ENCODE results near the gene DOCK2. TPM values are rescaled to one million over a fixed set of nuclear protein-coding genes. Genes with fewer than 3 reads are reported as not detected.
A peak's percentile ranks its signal among the peaks of the same experiment; 100 is the strongest.
"Not testable (repeated sequence)": the region's sequence is repeated elsewhere in the genome, so short reads cannot be mapped to it uniquely, and the experiment has no call there.

Gene DOCK2
- total and polyA plus RNA-seq, 2 experiments from 2014 or later = 6.5 to 10.4 TPM

GRCh38 chr5:169828385-169828784, 191.3 kb downstream of the DOCK2 start:
- Histone ChIP-seq H3K36me3 (ENCODE audit: low read depth) (no peaks in the 10 kb centered on the region), H3K27ac (no peak overlapping the region), H3K79me2 (ENCODE audit: insufficient read depth) (no peaks in the 10 kb centered on the region), H3K9me2 (ENCODE audit: insufficient read depth) (no peaks in the 10 kb centered on the region), H3K9me3 (ENCODE audit: low read depth) (no peaks in the 10 kb centered on the region), H3K4me2 (ENCODE audit: unreplicated experiment) (no peak overlapping the region), H3K4me1 (ENCODE audit: insufficient read depth) (no peaks in the 10 kb centered on the region), H2AFZ (no peak overlapping the region), H3F3A (ENCODE audit: insufficient read depth) (0 out of 2 replicates have a peak, but pooled peaks cover 8% of the 10 kb centered on the region), H3K27me3 (replicated peaks; ENCODE audit: insufficient read depth) (no peaks in the 10 kb centered on the region), H3K9ac (no peak overlapping the region), H3K4me3 (no peak overlapping the region), H4K20me1 (ENCODE audit: insufficient read depth) (no peaks in the 10 kb centered on the region)
- WGBS, 2 experiments (ENCODE audit: low coverage in 1 of 2, low lambda C conversion rate in 2 of 2, missing lambda C conversion rate in 2 of 2) = 66 to 79% methylated on average over 4 of the region's 4 CpGs
- TF ChIP-seq EZH2 (IDR thresholded peaks at IDR 0.05; ENCODE audit: insufficient read depth, poor library complexity, severe bottlenecking) (no peak), EZH2phosphoT487 (IDR thresholded peaks at IDR 0.05; ENCODE audit: insufficient read depth, low read depth) (no peak)
- in situ Hi-C loops (cut with MboI) = no loop called here
- no peak for DNase-seq

DNA sequence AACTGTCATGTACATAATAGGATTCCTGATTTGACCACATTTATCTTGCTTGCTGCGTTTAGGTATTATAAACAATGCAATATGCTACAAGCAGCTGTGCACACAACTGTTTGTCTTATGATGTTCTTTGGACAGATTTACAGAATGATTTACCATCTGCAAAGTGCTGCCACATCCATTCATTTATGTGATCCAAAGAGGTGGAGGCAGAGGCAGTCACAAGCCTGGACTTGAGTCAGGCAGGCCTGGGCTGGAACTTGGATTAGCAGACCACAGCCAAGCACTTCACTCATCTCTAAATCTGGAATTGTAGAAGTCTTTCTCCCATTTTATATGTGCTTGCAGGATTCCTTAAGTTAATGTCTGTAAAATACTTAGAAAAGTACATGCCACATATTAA, 194.3 kb downstream of the DOCK2 start:
- no peaks in the 10 kb centered on the region for H4K20me1 ChIP-seq (ENCODE audit: insufficient read depth)
- peaks cover 3% of the 10 kb centered on the region; the same call in 1 of the 2 replicates for H3K4me1 ChIP-seq (ENCODE audit: insufficient read depth)
- H3K9me3 ChIP-seq (ENCODE audit: low read depth) = no peaks in the 10 kb centered on the region
- no peak overlapping the region for H2AFZ ChIP-seq
- H3K36me3 ChIP-seq (ENCODE audit: low read depth) = no peaks in the 10 kb centered on the region
- no peak overlapping the region for H3K9ac ChIP-seq
- TF ChIP-seq EZH2phosphoT487 (IDR thresholded peaks at IDR 0.05; ENCODE audit: insufficient read depth, low read depth) (no peak), EZH2 (IDR thresholded peaks at IDR 0.05; ENCODE audit: insufficient read depth, poor library complexity, severe bottlenecking) (no peak)
- no peak overlapping the region for H3K4me2 ChIP-seq (ENCODE audit: unreplicated experiment)
- H3F3A ChIP-seq (ENCODE audit: insufficient read depth) = peaks cover 15% of the 10 kb centered on the region; the same call in 1 of the 2 replicates
- no peaks in the 10 kb centered on the region for H3K27me3 ChIP-seq (replicated peaks; ENCODE audit: insufficient read depth)
- H3K79me2 ChIP-seq (ENCODE audit: insufficient read depth) = no peaks in the 10 kb centered on the region
- no peak overlapping the region for H3K4me3 ChIP-seq
- in situ Hi-C loops (cut with MboI) = no loop called here
- DNase-seq = no peak
- H3K27ac ChIP-seq = no peak overlapping the region
- H3K9me2 ChIP-seq (ENCODE audit: insufficient read depth) = no peaks in the 10 kb centered on the region
- WGBS, 2 experiments (ENCODE audit: low coverage in 1 of 2, low lambda C conversion rate in 2 of 2, missing lambda C conversion rate in 2 of 2) = 33 to 50% methylated on average over 1 of the region's 1 CpG

DNA sequence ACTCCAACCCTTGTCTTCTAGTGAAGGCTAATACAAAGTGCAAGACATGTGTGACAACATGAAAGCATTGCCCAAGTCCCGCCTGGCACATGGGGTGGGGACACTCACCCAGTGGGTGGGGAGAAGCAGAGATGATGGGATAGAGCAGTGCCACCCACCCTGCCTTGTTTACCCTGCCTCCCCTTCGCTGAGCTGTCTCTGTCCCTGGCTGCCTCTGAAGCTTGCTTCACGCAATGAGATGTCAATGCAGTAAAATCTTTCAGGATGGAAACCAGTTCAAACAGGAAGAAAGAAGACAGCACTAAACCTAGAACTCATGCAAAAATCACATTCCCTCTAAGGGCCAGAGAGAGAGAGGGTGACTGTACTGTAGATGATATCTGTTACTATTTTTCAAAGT, 195.2 kb downstream of the DOCK2 start:
- no peak overlapping the region for H3K4me3 ChIP-seq
- peaks cover 3% of the 10 kb centered on the region; the same call in 1 of the 2 replicates for H3K4me1 ChIP-seq (ENCODE audit: insufficient read depth)
- H3K9me3 ChIP-seq (ENCODE audit: low read depth) = no peaks in the 10 kb centered on the region
- no peaks in the 10 kb centered on the region for H3K36me3 ChIP-seq (ENCODE audit: low read depth)
- H3K9me2 ChIP-seq (ENCODE audit: insufficient read depth) = no peaks in the 10 kb centered on the region
- DNase-seq = no peak
- no peak overlapping the region for H2AFZ ChIP-seq
- in situ Hi-C loops (cut with MboI) = no loop called here
- H4K20me1 ChIP-seq (ENCODE audit: insufficient read depth) = no peaks in the 10 kb centered on the region
- H3F3A ChIP-seq (ENCODE audit: insufficient read depth) = peaks cover 15% of the 10 kb centered on the region; the same call in 1 of the 2 replicates
- WGBS, 2 experiments (ENCODE audit: low coverage in 1 of 2, low lambda C conversion rate in 2 of 2, missing lambda C conversion rate in 2 of 2) = 93% methylated on average over 3 of the region's 3 CpGs
- no peak overlapping the region for H3K9ac ChIP-seq
- H3K27ac ChIP-seq = no peak overlapping the region
- no peak overlapping the region for H3K4me2 ChIP-seq (ENCODE audit: unreplicated experiment)
- TF ChIP-seq EZH2phosphoT487 (IDR thresholded peaks at IDR 0.05; ENCODE audit: insufficient read depth, low read depth) (no peak), EZH2 (IDR thresholded peaks at IDR 0.05; ENCODE audit: insufficient read depth, poor library complexity, severe bottlenecking) (no peak)
- no peaks in the 10 kb centered on the region for H3K79me2 ChIP-seq (ENCODE audit: insufficient read depth)
- no peaks in the 10 kb centered on the region for H3K27me3 ChIP-seq (replicated peaks; ENCODE audit: insufficient read depth)

DNA sequence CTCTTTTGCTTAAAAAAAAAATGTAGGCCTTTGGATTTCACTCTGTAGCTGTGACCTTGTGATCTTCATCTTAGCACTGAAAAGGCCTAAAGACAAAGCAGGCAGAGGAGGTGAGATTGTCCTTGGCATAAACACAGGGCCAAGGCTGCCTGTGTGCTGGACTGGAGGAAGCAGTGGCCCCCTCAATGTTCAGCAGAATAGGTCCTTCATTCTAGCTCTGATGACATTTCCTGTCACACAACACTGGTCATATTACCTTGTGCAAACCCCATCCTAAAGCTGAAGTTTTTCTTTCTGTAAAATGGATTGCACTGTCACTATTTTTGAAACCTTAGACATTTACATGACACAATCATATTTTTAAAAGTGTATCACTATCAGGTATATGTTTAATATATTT, 195.8 kb downstream of the DOCK2 start:
- no peaks in the 10 kb centered on the region for H3K9me3 ChIP-seq (ENCODE audit: low read depth)
- no peaks in the 10 kb centered on the region for H4K20me1 ChIP-seq (ENCODE audit: insufficient read depth)
- H3K9me2 ChIP-seq (ENCODE audit: insufficient read depth) = no peaks in the 10 kb centered on the region
- H3K27ac ChIP-seq = no peak overlapping the region
- peaks cover 15% of the 10 kb centered on the region; the same call in 1 of the 2 replicates for H3F3A ChIP-seq (ENCODE audit: insufficient read depth)
- in situ Hi-C loops (cut with MboI) = no loop called here
- H3K79me2 ChIP-seq (ENCODE audit: insufficient read depth) = no peaks in the 10 kb centered on the region
- no peak for DNase-seq
- no peak overlapping the region for H3K4me2 ChIP-seq (ENCODE audit: unreplicated experiment)
- H3K27me3 ChIP-seq (replicated peaks; ENCODE audit: insufficient read depth) = no peaks in the 10 kb centered on the region
- no peak overlapping the region for H3K9ac ChIP-seq
- TF ChIP-seq EZH2 (IDR thresholded peaks at IDR 0.05; ENCODE audit: insufficient read depth, poor library complexity, severe bottlenecking) (no peak), EZH2phosphoT487 (IDR thresholded peaks at IDR 0.05; ENCODE audit: insufficient read depth, low read depth) (no peak)
- no peaks in the 10 kb centered on the region for H3K36me3 ChIP-seq (ENCODE audit: low read depth)
- H2AFZ ChIP-seq = no peak overlapping the region
- H3K4me1 ChIP-seq (ENCODE audit: insufficient read depth) = peaks cover 3% of the 10 kb centered on the region; the same call in 1 of the 2 replicates
- H3K4me3 ChIP-seq = no peak overlapping the region

- H3K79me2 ChIP-seq (ENCODE audit: insufficient read depth); in situ Hi-C loops (cut with MboI); H3K4me3 ChIP-seq; H2AFZ ChIP-seq; H3K9ac ChIP-seq; H4K20me1 ChIP-seq (ENCODE audit: insufficient read depth); H3K9me2 ChIP-seq (ENCODE audit: insufficient read depth); H3K9me3 ChIP-seq (ENCODE audit: low read depth); H3K4me2 ChIP-seq (ENCODE audit: unreplicated experiment); H3K36me3 ChIP-seq (ENCODE audit: low read depth); H3K27me3 ChIP-seq (replicated peaks; ENCODE audit: insufficient read depth); H3K4me1 ChIP-seq (ENCODE audit: insufficient read depth): not testable (repeated sequence)
- Histone ChIP-seq H3K27ac (peak overlapping the region; percentile 23; the same call in 1 of the 2 replicates), H3F3A (ENCODE audit: insufficient read depth) (peaks cover 15% of the 10 kb centered on the region; the same call in 1 of the 2 replicates)
- DNase-seq = peak; percentile 51
- WGBS, 2 experiments (ENCODE audit: low coverage in 1 of 2, low lambda C conversion rate in 2 of 2, missing lambda C conversion rate in 2 of 2) = 94 to 97% methylated on average over 2 of the region's 2 CpGs
Observed at GRCh38 chr5:169833681-169834292, 196.7 kb downstream of the DOCK2 start.

DNA sequence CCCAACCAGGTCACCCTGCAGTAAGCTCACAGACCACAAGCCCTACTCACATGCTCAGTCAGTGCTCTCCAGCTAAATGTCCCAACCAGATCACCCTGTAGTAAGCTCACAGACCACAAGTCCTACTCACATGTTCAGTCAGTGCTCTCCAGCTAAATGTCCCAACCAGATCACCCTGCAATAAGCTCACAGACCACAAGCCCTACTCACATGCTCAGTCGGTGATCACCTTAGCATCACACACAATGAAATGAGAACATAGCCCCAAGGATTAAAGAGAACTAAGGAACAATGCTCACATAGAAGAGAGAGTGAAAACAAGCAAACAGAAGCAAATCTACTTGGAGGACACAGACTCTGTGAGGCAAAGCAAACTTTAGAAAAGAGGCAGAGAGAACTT, 197.5 kb downstream of the DOCK2 start:
- H3K27me3 ChIP-seq (replicated peaks; ENCODE audit: insufficient read depth); H3K9ac ChIP-seq; H3K4me3 ChIP-seq; H4K20me1 ChIP-seq (ENCODE audit: insufficient read depth); H3K9me3 ChIP-seq (ENCODE audit: low read depth); H2AFZ ChIP-seq; H3K36me3 ChIP-seq (ENCODE audit: low read depth); H3K9me2 ChIP-seq (ENCODE audit: insufficient read depth); H3K79me2 ChIP-seq (ENCODE audit: insufficient read depth); H3K4me2 ChIP-seq (ENCODE audit: unreplicated experiment); H3K4me1 ChIP-seq (ENCODE audit: insufficient read depth); in situ Hi-C loops (cut with MboI): not testable (repeated sequence)
- Histone ChIP-seq H3F3A (ENCODE audit: insufficient read depth) (peaks cover 15% of the 10 kb centered on the region; the same call in 1 of the 2 replicates), H3K27ac (peak overlapping the region; percentile 36; the same call in 1 of the 2 replicates)
- WGBS, 2 experiments (ENCODE audit: low coverage in 1 of 2, low lambda C conversion rate in 2 of 2, missing lambda C conversion rate in 2 of 2) = 39 to 52% methylated on average over 1 of the region's 1 CpG
- DNase-seq = peak; percentile 42
